ENCODE results near the gene MEF2A. TPM values are rescaled to one million over a fixed set of nuclear protein-coding genes. Genes with fewer than 3 reads are reported as not detected.

MEF2A gene
- total and polyA plus RNA-seq, 10 of the 15 experiments (the other 5 are each of a cell fraction or from before 2014, with no cell fraction given): 7.2 to 46.7 (median 35.9) TPM

DNA sequence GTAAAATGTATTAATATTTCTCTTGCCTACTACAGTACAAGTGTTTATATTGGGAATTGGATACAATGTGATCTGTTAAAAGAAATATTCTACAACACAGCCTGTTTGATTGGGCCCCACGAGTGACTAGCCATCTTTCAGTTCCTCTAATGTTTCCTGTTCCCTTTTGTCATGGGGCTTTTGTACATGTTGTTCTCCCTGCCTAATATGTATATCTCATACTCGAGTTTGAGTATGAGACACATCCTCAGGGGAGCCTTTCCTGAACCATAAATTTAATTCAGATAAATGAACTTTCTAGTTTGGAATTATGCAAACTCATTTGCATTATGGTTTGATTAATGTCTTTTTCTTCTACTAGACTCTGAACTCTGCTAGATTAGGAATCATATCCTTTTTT, 65.5 kb downstream of the MEF2A start:
- peaks cover 13% of the 10 kb centered on the region for H3K4me1 ChIP-seq (ENCODE audit: control insufficient read depth, insufficient read depth, low read length)
- ATAC-seq (peak; percentile 98), FAIRE-seq (peak; percentile 81), DNase-seq (ENCODE audit: low read depth, low spot score) (peak; percentile 74)
- POLR2A ChIA-PET: no interaction called here
- SMC1A ChIA-PET (ENCODE audit: uncharacterized antibody, unreplicated experiment): interaction anchor here (1.1 to 2.3 kb wide), 7 partner anchors 15 to 119 kb away, joined by 3 to 14 read pairs (median 5); no protein-coding TSS in a partner anchor
- CTCF ChIA-PET: interaction anchor here (3.2 kb wide), 1 partner anchor 17 kb away, joined by 13 read pairs; no protein-coding TSS in a partner anchor
- 0% methylated on average over 2 of the region's 2 CpGs for WGBS (ENCODE audit: insufficient coverage, insufficient replicate concordance, low lambda C conversion rate, missing lambda C conversion rate)
- H3K27me3 ChIP-seq (replicated peaks in 1 of 2; ENCODE audit: control insufficient read depth in 2 of 2, insufficient read depth in 2 of 2, low read length in 1 of 2): no peaks in the 10 kb centered on the region
- peak overlapping the region; percentile 71; the same call in 1 of the 2 replicates for H3K9ac ChIP-seq (ENCODE audit: control insufficient read depth, insufficient read depth, low read length)
- H4K20me1 ChIP-seq (ENCODE audit: control insufficient read depth, insufficient read depth): no peaks in the 10 kb centered on the region
- no TSS peak for BruUV-seq (replicated peaks)
- peaks cover 0 to 9% of the 10 kb centered on the region in 2 experiments; a peak in 3 of 4 replicates for H3K36me3 ChIP-seq (ENCODE audit: control insufficient read depth in 2 of 2, insufficient read depth in 2 of 2, low read length in 1 of 2)
- in situ Hi-C loops (cut with MboI) (no loop called here), intact Hi-C loops (cut with micrococcal nuclease; ENCODE audit: unreplicated experiment) (loop anchor here (2.0 to 5.0 kb wide), 2 partner anchors 64 to 118 kb away; partner anchors contain the start of gene MEF2A)
- H3K9me3 ChIP-seq (replicated peaks; ENCODE audit: control insufficient read depth, insufficient read depth, low read length): peaks cover 13% of the 10 kb centered on the region
- peaks cover 55% of the 10 kb centered on the region for H3K79me2 ChIP-seq (ENCODE audit: control insufficient read depth, insufficient read depth, low read length)
- no peak overlapping the region; the same call in 1 of the 2 replicates for H2AFZ ChIP-seq (ENCODE audit: control insufficient read depth, low read depth, low read length)
- peak overlapping the region; percentile 22; the same call in 1 of the 2 replicates for H3K4me3 ChIP-seq
- H3K27ac ChIP-seq (ENCODE audit: control insufficient read depth, insufficient read depth): peak overlapping the region; percentile 93
- RAD21 ChIA-PET (ENCODE audit: unreplicated experiment): interaction anchor here (1.0 kb wide), 1 partner anchor 119 kb away, joined by 4 read pairs; no protein-coding TSS in a partner anchor
- peak overlapping the region; percentile 95 for H3K4me2 ChIP-seq (ENCODE audit: control insufficient read depth, insufficient read depth)
- no peak for TF ChIP-seq MYC (IDR thresholded peaks at IDR 0.05; ENCODE audit: insufficient read depth, insufficient read length, insufficient replicate concordance, low read length, severe bottlenecking)
- TF ChIP-seq KLF5 (IDR thresholded peaks at IDR 0.05; ENCODE audit: partially characterized antibody): no peak
- TF ChIP-seq POU2F2 (IDR thresholded peaks at IDR 0.05; ENCODE audit: borderline replicate concordance, low read depth, low read length): 0 out of 3 replicates have a peak, but pooled peaks have one; percentile 49
- TF ChIP-seq SUZ12 (IDR thresholded peaks at IDR 0.05; ENCODE audit: unreplicated experiment): no peak
- TF ChIP-seq RUNX3 (IDR thresholded peaks at IDR 0.05; ENCODE audit: low read length): peak; percentile 28; the same call in 1 of the 2 replicates
- no peak for TF ChIP-seq CHD4 (IDR thresholded peaks at IDR 0.05)
- TF ChIP-seq CREM (IDR thresholded peaks at IDR 0.05; ENCODE audit: low read depth): peak; percentile 55; the same call in 1 of the 2 replicates
- TF ChIP-seq ZSCAN29 (IDR thresholded peaks at IDR 0.05): no peak
- no peak for TF ChIP-seq YY1 (IDR thresholded peaks at IDR 0.05; ENCODE audit: low read depth, low read length)
- TF ChIP-seq POLR2AphosphoS5 (IDR thresholded peaks at IDR 0.05; ENCODE audit: low read length): no peak
- no peak for TF ChIP-seq SIN3A (IDR thresholded peaks at IDR 0.05; ENCODE audit: low read depth, low read length)
- TF ChIP-seq HCFC1 (IDR thresholded peaks at IDR 0.05; ENCODE audit: low read length): no peak
- TF ChIP-seq MYB (IDR thresholded peaks at IDR 0.05; ENCODE audit: borderline replicate concordance, low read depth, low read length): no peak
- no peak for TF ChIP-seq ESRRA (IDR thresholded peaks at IDR 0.05; ENCODE audit: low read length)
- peak; percentile 65 to 77; a peak in 2 of 4 replicates for TF ChIP-seq IKZF2 (IDR thresholded peaks at IDR 0.05)
- TF ChIP-seq, protein P1, sequence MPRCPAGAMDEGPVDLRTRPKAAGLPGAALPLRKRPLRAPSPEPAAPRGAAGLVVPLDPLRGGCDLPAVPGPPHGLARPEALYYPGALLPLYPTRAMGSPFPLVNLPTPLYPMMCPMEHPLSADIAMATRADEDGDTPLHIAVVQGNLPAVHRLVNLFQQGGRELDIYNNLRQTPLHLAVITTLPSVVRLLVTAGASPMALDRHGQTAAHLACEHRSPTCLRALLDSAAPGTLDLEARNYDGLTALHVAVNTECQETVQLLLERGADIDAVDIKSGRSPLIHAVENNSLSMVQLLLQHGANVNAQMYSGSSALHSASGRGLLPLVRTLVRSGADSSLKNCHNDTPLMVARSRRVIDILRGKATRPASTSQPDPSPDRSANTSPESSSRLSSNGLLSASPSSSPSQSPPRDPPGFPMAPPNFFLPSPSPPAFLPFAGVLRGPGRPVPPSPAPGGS (IDR thresholded peaks at IDR 0.05; ENCODE audit: borderline replicate concordance, insufficient read depth, low read depth, low read length, poor library complexity, severe bottlenecking): no peak
- TF ChIP-seq, protein P2, sequence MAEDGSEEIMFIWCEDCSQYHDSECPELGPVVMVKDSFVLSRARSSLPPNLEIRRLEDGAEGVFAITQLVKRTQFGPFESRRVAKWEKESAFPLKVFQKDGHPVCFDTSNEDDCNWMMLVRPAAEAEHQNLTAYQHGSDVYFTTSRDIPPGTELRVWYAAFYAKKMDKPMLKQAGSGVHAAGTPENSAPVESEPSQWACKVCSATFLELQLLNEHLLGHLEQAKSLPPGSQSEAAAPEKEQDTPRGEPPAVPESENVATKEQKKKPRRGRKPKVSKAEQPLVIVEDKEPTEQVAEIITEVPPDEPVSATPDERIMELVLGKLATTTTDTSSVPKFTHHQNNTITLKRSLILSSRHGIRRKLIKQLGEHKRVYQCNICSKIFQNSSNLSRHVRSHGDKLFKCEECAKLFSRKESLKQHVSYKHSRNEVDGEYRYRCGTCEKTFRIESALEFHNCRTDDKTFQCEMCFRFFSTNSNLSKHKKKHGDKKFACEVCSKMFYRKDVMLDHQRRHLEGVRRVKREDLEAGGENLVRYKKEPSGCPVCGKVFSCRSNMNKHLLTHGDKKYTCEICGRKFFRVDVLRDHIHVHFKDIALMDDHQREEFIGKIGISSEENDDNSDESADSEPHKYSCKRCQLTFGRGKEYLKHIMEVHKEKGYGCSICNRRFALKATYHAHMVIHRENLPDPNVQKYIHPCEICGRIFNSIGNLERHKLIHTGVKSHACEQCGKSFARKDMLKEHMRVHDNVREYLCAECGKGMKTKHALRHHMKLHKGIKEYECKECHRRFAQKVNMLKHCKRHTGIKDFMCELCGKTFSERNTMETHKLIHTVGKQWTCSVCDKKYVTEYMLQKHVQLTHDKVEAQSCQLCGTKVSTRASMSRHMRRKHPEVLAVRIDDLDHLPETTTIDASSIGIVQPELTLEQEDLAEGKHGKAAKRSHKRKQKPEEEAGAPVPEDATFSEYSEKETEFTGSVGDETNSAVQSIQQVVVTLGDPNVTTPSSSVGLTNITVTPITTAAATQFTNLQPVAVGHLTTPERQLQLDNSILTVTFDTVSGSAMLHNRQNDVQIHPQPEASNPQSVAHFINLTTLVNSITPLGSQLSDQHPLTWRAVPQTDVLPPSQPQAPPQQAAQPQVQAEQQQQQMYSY (CRISPR knock-in tag; IDR thresholded peaks at IDR 0.05): no peak
- TF ChIP-seq SUPT20H (IDR thresholded peaks at IDR 0.05; ENCODE audit: borderline replicate concordance, control insufficient read depth, low read depth, low read length): no peak
- TF ChIP-seq BRCA1 (IDR thresholded peaks at IDR 0.05; ENCODE audit: low read depth, low read length): no peak
- no peak for TF ChIP-seq ZNF207 (IDR thresholded peaks at IDR 0.05; ENCODE audit: borderline replicate concordance)
- TF ChIP-seq MEF2B (IDR thresholded peaks at IDR 0.05; ENCODE audit: partially characterized antibody, poor library complexity, severe bottlenecking): peak; percentile 64
- no peak for TF ChIP-seq CBFB (IDR thresholded peaks at IDR 0.05; ENCODE audit: low read depth)
